ENCODE results near the gene GMNC.
"Not testable (repeated sequence)": the region's sequence is repeated elsewhere in the genome, so short reads cannot be mapped to it uniquely, and the experiment has no call there.

The GMNC gene

DNA sequence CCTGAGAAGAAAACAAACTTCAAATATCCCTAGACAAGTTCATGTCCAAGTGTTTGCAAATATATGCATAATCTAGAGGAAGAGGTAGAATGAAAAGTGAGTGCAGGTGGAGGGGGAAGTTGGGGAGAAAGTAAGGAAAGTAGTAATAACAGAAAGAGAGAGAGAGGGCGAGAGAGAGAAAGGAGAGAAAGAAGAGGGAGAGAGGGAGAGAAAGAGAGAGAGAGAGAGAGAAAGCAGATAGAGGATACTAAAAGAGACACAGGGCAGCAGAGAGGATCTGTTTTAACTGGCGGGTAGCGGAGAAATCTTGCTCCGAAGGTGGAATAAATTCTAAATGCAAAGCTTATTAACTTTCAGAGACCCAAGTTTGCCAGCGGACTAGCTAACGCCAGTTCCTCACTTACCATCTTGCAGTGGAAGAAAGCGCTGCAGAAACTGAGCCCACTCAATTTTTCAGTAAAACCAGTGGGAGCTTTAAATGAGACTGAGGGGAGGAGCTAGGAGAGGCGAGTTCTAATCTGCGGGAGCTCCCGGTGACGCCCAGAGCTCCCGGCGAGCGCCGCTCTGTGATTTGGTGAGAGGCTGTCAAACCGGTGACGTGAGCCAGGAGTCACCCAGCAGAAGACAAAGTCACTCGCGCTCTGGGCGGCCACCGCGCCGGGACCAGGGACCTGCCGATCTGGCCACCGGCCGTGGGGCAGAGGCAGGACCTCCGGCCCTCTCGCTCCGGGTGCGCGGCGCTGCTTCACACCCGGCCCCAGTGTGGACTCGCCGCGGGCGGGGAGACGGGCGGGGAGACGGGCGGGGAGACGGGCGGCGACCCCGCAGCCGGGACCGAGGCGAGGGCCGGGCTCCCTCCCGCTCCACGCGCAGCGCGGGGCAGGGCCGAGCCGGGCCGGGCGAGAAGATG, at the start of gene GMNC:
TSS of gene GMNC (minus strand) at position 486 of the 910 bp plus-strand sequence. CDS start at position 407, 79 bp downstream.
- peak; percentile 38 for DNase-seq

- no peak for DNase-seq
Measured at GRCh38 chr3:190911382-190911781, 48.9 kb upstream of the GMNC start.

DNA sequence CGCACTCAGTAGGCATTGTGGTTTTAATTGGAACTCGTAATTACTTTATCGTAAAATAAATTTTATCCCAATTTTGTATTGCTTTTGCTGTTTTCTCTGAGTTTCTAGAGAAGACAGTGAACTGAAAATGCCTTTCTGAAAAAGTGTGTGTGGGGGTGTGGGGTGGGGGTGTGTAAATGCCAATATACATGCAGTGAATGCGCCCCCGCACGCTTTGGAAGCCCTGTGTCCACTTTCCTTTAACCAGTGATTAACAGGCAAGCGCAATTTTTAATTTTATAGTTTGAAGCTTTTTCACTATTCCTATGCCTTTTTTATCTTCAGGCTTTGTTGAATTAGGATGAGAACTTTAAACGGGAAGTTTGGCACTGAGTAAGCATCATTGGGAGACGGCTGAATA, 47.4 kb upstream of the GMNC start:
- no peak for DNase-seq

DNA sequence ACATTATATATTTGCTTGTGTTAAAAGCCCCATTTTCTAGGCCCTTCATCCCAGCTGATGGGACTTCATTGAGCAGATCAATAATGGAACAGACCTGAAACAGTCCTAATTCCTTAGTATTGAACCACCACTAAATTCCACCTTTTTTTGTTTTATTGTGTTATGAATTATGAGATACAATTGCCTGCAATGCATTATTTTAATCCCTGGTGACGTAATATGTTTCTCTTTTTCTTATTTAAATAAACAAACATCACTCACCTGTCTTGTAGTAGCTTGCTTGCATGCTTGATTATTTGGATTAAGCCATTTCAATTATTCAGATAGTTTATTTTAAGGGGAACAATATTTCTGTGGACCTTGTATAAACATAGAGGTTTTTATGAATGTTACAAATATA, 40.7 kb upstream of the GMNC start:
- no peak for DNase-seq

GRCh38 chr3:190902292-190902691, 39.8 kb upstream of the GMNC start:
- DNase-seq, result no peak

- DNase-seq, result no peak
Measured at GRCh38 chr3:190892395-190892902, 30.0 kb upstream of the GMNC start.

DNA sequence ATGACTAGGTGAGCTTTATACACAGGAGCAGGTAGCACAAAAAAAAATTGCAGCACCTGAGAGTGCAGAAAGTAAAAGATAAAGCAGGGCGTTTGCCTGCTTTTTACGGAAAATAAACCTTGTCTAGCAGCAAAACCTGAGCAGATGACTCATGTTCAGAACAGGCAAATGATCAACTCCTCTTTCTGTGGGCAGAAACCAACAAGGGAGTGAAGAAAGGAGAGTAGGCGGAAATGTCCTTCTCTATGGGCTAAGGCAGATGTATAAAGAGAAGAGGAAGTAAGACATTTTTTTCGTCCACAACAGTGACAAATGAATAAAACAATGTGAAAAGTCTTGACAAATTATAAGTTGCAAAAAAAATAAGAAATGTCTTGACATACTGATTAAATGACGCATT, 24.5 kb upstream of the GMNC start:
- DNase-seq, result no peak

DNA sequence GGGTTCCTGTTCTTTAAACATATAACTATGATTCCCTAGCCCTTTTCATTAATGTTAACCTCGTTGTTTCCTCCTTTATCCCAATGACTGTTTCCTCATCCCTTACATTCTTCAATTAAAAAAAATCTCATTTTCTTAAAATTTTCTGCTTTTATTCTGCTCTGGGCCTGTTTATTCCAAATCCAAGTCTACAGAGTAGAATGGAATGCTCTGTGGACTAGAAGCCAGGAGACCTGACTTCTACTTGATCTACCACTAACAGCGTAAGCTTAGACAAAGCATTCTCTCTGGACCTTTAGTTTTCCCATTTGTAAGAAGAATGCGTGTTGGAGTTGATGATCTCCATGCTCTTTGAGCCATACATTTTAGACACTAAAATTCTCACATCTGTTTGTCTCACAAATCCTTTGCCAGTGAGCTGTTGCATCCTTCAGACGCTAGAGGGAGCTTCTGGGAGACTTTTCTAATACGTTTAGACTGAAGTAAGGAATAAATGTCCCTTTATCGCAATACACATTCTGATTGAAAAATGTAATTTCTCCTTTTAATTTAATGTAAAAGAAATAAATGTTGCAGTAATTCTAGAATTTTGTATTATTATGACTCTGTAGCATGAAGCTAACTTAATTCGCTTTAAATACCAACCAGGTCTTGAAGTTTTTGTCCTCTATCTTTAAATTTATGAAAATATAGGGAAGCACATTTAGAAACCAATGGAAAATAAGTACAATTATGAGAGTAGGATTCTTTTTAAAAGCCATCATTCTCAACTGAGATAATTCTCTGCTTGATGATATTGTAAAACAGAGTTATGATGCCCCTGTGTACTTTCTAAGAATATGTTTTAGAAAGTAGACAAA, 21.7 kb upstream of the GMNC start:
- no peak for DNase-seq

- no peak for DNase-seq
Measured at GRCh38 chr3:190883141-190883540, 20.6 kb upstream of the GMNC start.

- peak; percentile 36 for DNase-seq
Measured at GRCh38 chr3:190877925-190878324, 15.4 kb upstream of the GMNC start.

DNA sequence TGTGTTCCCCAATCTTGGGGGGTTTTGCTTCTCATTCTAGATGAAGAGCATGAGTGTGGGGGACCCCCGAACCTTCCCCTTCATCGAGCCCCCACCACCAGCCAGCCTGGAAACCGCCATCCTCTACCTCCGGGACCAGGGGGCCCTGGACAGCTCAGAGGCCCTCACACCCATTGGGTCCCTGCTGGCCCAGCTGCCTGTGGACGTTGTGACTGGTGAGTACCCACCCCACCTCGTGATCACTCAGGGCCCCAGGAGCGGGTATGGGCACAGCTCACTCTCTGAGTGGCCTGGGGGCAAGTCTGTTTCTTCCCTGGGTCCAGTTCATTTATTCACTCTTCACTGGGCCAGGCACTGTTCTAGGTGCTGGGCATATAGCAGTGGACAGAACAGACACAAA, 13.9 kb upstream of the GMNC start:
- not testable (repeated sequence) for DNase-seq

DNA sequence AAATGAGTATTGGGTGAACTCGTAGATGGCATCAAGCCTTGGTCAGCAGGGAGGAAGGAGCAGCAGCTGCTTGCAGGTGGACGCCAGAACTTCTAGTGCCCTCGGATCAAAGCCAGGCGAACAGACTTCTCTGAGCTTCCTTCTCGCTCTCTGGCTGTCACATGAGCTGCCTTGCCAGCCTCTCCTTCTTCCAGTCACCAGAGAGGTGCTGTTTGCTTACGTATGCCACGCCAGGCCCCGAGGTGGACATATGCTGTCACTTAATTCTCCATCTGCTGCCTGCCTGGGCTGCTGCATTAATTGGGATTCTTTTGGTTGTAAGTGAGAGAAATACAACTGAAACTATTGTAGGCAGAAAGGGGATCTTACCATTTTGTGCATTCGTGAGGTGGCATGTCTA, 12.6 kb upstream of the GMNC start:
- DNase-seq, result not testable (repeated sequence)

DNA sequence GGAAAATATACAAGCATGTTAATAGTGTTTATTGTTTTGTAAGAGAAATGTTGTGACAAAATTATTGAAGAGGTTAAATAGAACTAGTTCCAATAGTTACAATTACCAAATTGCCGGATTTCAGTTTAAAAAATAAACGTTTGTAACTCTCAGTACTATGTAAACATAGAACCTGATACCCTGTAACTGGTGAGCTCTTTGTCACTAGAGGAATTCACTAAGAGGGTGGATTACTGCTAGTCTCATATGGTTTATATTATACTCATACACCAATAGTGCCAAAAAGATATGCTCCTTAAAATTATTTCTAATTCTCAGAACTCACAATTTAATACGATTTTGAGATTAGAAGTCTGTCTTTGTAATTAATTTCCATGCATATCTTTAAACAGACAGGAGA, 7.6 kb upstream of the GMNC start:
- no peak for DNase-seq

- no peak for DNase-seq
Measured at GRCh38 chr3:190867071-190867470, 4.6 kb upstream of the GMNC start.

DNA sequence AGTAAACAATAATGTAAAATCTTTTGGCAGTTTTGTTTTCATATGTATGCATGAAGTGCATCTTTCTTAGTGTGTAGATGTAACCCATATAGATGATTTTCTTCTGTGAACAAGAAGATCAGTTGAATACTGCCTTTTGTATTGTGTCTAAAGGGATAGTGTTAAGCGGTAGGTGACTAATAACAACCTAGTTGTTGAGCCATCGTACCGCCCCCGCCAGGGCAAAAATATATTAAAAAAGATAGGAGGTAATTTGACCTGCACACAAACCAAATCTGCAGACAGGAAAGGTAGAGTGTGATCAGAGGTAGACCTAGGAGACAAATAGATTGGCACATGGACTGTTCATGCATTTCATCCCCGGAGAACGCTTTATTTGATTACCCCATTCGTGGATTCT, 3.3 kb upstream of the GMNC start:
- DNase-seq, result no peak

GRCh38 chr3:190865419-190865818, 2.9 kb upstream of the GMNC start:
- DNase-seq, result no peak

GRCh38 chr3:190864002-190864401, 1.5 kb upstream of the GMNC start:
- DNase-seq, result no peak

DNA sequence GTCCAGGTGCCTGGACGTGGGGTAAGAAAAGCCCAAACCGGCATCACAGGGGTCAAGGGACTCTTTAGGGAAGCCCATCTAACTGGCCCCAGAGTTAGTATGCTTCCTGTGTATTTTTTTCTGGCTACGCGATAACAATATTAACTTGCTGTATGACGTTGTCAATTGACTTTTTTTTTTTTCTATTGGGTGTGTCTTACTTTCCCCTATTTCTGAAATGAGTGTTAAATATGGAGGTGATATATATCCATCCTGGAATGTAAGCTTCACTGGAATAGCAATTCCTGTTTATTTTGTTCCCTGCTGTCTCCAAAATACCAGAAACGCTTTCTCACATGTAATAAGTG, 598 bp upstream of the GMNC start:
- DNase-seq, result no peak

- DNase-seq, result no peak
Measured at GRCh38 chr3:190860521-190860920, 2.0 kb downstream of the GMNC start.

DNA sequence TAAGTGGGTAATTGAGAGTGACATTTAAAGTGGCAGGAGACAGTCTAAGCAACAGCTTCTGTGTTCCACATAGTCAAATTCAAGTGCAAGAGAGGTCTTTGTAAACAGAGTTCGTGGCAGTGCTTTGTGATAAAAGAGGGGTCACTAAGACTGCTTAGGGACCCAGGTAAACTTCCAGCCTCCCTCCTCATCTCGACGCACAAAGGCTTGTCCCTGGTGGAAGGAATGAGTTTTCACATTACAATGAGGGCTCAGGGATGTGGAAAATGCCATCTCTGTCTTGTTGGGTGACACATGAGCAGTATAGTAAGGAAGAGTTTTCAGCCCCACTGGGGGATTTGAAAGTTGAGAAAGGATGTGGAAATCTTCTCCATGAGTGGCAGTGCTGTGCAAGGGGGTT, 7.3 kb downstream of the GMNC start:
- DNase-seq, result no peak

DNA sequence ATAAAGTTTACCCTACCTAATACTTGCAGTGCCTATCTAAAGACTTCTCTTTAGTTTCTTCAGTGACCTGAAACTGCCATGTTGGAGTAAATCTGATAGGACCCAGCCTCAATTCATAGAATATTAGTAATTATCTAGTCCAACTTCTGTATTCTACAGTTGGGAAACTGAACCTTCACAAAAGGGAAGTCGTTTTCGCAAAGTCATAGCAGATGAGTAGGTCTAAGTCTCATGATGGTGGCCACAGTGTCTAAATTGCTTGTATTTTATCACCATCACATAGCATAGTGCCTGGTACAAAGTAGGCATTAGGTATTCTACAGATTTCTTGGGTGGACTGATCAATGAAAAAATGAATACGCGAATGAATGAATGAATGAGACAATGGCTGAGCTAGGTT, 8.4 kb downstream of the GMNC start:
- no peak for DNase-seq

GRCh38 chr3:190853464-190853863, 9.0 kb downstream of the GMNC start:
- DNase-seq, result no peak

- DNase-seq, result no peak
Measured at GRCh38 chr3:190849607-190850006, 12.9 kb downstream of the GMNC start.

- no peak for DNase-seq
Measured at GRCh38 chr3:190848870-190849269, 13.6 kb downstream of the GMNC start.
